Bronchial epithelial cell (primary cell): ENCODE data around the gene NFAT5. TPM values are rescaled to one million over a fixed set of nuclear protein-coding genes. Genes with fewer than 3 reads are reported as not detected.

Source experiments
- DNase-seq: peaks from one replicate; pipeline ENCODE4 v3.0.0-alpha.2; 2010; ENCODE audit warnings: low read depth
- FAIRE-seq: peaks from 2 replicates; lab custom pipeline; 2011; peaks lifted over from hg19 to GRCh38; lab: Jason Lieb, UNC
- H3K27me3 ChIP-seq: 2 replicates; pipeline ENCODE4 v1.5.1; 2011; ENCODE audit warnings: low read length; ENCODE audit not compliant: control insufficient read depth, insufficient read depth
- H3K36me3 ChIP-seq: 2 replicates; pipeline ENCODE4 v1.5.1; 2011; ENCODE audit warnings: low read length; ENCODE audit not compliant: control insufficient read depth, insufficient read depth
- H3K4me3 ChIP-seq: 2 replicates; pipeline ENCODE4 v1.5.1; 2011; ENCODE audit warnings: mild to moderate bottlenecking, low read depth, low read length, control low read depth
- total RNA-seq: library from RNA; depleted of rRNA; stranded (reverse); fragments of >200 nt; gene quantifications from 2 replicates; pipeline ENCODE4 v1.2.1, GENCODE V29; 2014
- TF ChIP-seq, protein P1 (sequence below): IDR thresholded peaks from 2 replicates; pipeline ENCODE4 v1.5.1; 2011; ENCODE audit warnings: mild to moderate bottlenecking, moderate library complexity, low read length, control low read depth, inconsistent platforms; ENCODE audit not compliant: insufficient read depth, severe bottlenecking

Gene NFAT5
- total RNA-seq, 1 donor from 2014 or later: 11.1 TPM

DNA sequence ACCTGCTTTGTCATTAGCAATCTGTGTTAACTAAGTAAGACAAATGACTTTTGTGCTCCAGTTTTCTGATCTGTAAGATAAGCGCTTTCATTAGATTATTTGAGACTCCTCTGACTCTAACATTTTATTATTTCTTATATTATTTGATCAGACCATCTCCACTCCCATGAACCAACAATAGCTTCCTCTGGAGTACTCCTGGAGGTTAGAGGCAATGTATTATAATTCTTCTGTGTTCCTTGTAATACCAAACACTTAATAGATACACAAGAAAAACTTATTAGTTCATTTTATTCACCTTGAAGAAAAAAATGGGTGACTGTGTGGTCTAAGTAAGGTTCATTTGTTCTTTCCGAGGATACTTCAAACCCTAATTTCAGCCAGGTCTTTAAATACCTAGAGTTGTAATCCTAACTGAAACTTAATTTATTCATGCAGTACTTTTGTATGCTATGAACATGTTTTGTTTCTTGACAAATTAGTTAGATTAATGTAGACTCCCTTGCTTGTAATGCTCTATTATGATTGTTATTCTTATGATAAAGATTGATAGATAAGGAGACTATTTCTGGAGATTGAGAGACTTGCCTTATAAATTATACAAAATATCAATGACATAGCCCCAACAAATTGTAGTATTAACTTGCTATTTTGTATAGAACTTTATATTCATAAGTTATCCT lies 106.7 kb downstream of the NFAT5 start:
- Histone ChIP-seq H3K4me3 (no peak overlapping the region), H3K27me3 (no peaks in the 10 kb centered on the region), H3K36me3 (peaks cover 4% of the 10 kb centered on the region)
- no peak for DNase-seq
- no peak for FAIRE-seq
- TF ChIP-seq, protein P1, sequence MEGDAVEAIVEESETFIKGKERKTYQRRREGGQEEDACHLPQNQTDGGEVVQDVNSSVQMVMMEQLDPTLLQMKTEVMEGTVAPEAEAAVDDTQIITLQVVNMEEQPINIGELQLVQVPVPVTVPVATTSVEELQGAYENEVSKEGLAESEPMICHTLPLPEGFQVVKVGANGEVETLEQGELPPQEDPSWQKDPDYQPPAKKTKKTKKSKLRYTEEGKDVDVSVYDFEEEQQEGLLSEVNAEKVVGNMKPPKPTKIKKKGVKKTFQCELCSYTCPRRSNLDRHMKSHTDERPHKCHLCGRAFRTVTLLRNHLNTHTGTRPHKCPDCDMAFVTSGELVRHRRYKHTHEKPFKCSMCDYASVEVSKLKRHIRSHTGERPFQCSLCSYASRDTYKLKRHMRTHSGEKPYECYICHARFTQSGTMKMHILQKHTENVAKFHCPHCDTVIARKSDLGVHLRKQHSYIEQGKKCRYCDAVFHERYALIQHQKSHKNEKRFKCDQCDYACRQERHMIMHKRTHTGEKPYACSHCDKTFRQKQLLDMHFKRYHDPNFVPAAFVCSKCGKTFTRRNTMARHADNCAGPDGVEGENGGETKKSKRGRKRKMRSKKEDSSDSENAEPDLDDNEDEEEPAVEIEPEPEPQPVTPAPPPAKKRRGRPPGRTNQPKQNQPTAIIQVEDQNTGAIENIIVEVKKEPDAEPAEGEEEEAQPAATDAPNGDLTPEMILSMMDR: no peak

DNA sequence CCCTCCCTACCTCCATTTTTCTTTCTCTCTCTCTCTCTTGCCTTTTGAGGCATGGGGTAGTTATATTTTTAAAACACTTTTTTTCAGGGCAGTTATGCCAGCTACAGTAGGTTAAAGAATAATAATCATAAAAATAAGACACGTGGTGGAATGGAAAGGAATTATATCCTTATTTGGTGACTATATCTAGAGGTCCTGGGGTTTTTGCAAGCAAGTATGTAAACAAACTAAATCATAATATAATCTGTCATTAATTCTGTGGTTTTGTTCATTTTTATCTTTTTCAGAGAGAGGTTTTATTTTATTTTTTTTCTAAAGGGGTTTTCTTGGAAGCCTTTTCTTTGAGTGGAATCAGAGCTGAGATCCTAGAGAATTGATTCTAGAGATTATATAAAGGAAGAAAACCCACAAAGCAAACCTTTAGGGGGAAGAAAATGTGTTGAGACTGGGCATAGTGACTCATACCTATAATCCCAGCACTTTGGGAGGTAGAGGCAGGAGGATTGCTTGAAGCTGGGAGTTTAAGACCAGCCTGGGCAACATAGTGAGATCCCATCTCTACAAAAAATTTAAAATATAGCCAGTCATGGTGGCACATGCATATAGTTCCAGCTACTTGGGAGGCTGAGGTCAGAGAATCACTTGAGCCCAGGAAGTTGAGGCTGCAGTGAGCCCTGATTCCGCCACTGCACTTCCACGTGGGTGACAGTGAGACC lies 107.4 kb downstream of the NFAT5 start:
- TF ChIP-seq, protein P1: no peak
- no peak for FAIRE-seq
- Histone ChIP-seq H3K36me3 (peaks cover 5% of the 10 kb centered on the region), H3K27me3 (no peaks in the 10 kb centered on the region), H3K4me3 (no peak overlapping the region)
- no peak for DNase-seq

DNA sequence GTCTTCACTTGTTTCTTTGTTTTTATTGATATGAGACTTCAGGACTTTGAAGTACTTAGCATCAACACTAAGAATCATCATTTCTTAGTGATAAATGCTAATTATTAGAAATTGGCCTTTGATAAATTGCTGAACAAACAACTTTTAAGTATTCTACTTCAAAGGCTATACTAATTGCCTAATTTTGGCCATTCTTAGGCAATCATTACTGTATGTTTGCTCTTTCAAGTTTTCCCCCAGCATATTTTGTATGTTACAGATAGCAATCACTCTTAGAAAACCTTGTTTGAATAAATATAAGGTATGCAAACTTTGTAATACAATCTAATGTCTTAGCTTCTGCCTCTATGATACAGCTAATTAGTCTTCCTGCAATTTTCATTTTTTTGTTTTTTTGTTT lies 114.6 kb downstream of the NFAT5 start:
- TF ChIP-seq, protein P1: no peak
- Histone ChIP-seq H3K27me3 (no peaks in the 10 kb centered on the region), H3K4me3 (no peak overlapping the region), H3K36me3 (peaks cover 8% of the 10 kb centered on the region)
- FAIRE-seq (no peak), DNase-seq (no peak)

DNA sequence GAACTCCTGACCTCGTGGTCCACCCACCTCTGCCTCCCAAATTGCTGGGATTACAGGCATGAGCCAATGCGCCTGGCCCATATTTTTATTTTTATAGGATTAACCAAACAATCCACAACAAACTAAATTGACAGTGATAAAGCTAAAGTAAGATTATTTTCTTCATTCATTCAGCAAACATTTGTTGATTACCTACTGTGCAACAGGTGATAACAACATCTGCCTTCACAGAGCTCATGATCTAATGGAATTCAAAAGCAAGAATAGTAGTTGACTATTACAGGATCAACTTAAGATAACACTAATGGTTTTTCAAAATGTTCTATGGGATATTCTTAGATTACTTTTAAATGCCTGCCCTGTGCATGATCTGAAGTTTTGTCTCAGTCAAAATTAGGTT lies 122.8 kb downstream of the NFAT5 start:
- DNase-seq: no peak
- no peaks in the 10 kb centered on the region for H3K27me3 ChIP-seq
- TF ChIP-seq, protein P1: no peak
- H3K36me3 ChIP-seq: peaks cover 9% of the 10 kb centered on the region
- FAIRE-seq: no peak
- H3K4me3 ChIP-seq: no peak overlapping the region

DNA sequence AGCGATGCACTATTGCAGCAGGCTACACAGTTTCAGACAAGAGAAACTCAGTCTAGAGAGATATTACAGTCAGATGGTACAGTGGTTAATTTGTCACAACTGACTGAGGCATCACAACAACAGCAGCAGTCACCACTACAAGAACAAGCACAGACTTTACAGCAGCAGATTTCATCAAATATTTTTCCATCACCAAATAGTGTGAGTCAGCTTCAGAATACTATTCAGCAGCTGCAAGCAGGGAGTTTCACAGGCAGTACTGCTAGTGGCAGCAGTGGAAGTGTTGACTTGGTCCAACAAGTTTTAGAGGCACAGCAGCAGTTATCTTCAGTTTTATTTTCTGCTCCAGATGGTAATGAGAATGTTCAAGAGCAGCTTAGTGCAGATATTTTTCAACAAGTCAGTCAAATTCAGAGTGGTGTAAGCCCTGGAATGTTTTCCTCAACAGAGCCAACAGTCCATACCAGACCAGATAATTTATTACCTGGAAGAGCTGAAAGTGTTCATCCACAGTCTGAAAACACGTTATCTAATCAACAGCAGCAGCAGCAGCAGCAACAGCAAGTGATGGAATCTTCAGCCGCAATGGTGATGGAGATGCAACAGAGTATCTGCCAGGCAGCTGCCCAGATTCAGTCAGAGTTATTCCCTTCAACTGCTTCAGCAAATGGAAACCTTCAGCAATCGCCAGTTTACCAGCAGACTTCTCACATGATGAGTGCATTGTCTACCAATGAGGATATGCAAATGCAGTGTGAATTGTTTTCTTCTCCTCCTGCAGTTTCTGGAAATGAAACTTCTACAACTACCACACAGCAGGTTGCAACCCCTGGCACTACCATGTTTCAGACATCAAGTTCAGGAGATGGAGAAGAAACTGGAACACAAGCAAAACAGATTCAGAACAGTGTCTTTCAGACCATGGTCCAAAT lies 126.5 kb downstream of the NFAT5 start:
- Histone ChIP-seq H3K27me3 (no peaks in the 10 kb centered on the region), H3K36me3 (peaks cover 12% of the 10 kb centered on the region), H3K4me3 (no peak overlapping the region)
- no peak for FAIRE-seq
- TF ChIP-seq, protein P1: no peak
- peak; percentile 52 for DNase-seq
